SHP77 treated with DMSO at 0.1 percent for 48 hours (cell line): ENCODE results near the gene ATP5ME.
A peak's percentile ranks its signal among the peaks of the same experiment; 100 is the strongest.
"Not testable (repeated sequence)": the region's sequence is repeated elsewhere in the genome, so short reads cannot be mapped to it uniquely, and the experiment has no call there.

Experiments used
- DNase-seq: peaks from one replicate; lab custom pipeline; 2025; lab: John Stamatoyannopoulos, UW

The ATP5ME gene, protein sequence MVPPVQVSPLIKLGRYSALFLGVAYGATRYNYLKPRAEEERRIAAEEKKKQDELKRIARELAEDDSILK

DNA sequence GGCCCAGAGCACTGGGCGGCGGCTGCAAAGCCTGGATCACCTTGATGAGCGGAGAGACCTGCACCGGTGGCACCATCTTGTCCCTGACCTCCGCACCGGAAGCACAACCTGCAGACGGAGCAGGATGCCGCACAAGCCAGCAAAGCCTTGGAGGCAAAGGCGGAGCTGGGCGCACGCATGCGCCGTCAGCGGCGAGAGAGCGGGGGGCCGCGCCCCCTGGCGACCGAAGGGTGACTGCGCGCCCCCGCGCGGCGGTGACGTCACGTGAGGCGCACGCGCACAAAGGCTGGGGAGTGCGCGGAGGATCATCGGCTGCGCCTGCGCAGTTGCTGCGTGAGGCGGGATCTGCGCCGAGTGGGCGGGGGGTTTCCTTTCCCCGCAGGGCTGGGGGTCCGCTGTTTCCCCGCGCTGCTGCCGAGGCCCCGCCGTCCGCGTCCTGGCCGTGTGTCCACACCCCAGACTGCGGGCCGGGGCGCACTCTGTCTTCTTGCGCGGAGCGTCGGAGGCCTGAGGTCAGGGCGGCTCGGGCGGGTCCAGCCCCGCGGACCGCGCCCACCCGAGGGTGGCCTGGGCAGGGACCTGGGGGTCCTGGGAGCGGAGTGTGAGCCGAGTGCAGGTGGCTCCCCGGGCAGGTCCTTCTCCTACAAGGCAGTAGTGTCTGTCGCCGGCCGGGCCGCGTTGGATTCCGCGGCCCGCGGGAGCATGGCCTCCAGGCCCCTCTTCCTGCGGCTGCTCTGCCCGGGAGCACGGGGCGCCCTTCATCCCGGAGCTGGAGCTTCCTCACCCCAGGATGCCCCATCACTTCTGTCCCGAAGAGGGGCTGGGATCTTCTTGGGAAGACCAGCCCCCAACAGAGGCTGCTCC is at the start of gene ATP5ME, which contains the start of gene MYL5:
TSS of gene ATP5ME (minus strand) at position 105 of the 864 bp plus-strand sequence. CDS start at position 76, 29 bp downstream.
TSS of gene MYL5 (plus strand) at position 371 of the 864 bp plus-strand sequence. CDS start 3,485 bp downstream, outside the sequence.
- DNase-seq: peak; percentile 55

DNA sequence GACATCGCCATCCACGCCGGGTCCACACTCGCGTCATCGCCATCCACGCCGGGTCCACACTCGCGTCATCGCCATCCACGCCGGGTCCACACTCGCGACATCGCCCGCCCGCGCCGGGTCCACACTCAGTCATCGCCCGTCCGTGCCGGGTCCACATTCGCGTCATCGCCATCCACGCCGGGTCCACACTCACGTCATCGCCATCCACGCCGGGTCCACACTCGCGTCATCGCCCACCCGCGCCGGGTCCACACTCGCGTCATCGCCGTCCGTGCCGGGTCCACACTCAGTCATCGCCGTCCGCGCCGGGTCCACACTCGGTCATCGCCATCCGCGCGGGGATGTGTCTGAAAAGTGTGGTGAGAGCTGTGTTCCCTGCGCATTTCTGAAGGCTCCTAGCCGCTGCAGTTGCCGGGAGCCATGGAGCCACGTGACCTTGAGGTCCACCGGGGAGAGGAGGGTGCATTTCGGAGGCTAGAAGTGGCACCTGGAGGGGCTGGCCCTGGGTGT is 48.8 kb upstream of the ATP5ME start:
- DNase-seq: no peak

GRCh38 chr4:722169-722725 is 48.2 kb upstream of the ATP5ME start:
- no peak for DNase-seq

- DNase-seq: no peak
These were observed 47.4 kb upstream of the ATP5ME start for GRCh38 chr4:721261-722168.

GRCh38 chr4:720111-720860 is 46.2 kb upstream of the ATP5ME start:
- no peak for DNase-seq

DNA sequence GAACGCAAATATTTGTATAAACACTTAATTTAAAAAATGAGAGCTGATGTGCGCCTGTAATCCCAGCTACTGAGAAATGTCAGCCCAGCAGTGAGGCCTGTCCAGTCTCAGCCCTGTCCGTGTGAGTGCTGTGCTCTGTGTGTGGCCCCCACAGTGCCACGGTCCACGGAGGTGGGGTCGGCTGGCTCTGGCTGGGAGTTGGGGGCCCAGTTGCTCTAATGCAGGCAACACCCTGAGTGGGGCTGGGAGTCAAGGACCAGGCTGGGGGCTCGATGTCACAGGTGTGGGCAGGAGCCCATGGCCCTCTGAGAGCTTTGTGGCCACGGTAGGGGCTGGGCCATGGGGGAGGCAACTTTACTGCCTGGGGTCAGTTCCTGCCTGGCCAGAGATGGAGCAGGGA is 44.4 kb upstream of the ATP5ME start:
- DNase-seq: no peak

- no peak for DNase-seq
These were observed 43.7 kb upstream of the ATP5ME start for GRCh38 chr4:717601-718320.

GRCh38 chr4:714087-714486 is 40.0 kb upstream of the ATP5ME start:
- no peak for DNase-seq

- DNase-seq: no peak
These were observed 39.0 kb upstream of the ATP5ME start for GRCh38 chr4:712916-713632.

DNA sequence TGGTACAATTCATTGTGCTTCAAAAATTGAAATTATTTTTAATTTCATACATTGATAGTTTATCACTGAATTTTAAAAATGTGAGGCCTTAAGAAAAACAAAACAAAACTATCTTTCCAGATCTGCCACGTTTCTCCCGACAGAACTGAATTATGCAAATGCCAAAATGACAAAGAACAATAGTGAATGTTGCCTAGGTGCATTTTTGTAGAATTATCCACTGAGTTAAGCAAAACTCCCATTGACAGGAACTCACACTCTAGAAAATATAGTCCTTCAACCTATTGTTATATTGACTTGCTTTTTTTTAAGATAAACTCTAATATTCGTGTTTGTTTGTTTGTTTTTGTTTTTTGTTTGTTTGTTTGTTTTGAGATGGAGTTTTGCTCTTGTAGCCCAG is 38.0 kb upstream of the ATP5ME start:
- DNase-seq: no peak

- no peak for DNase-seq
These were observed 36.8 kb upstream of the ATP5ME start for GRCh38 chr4:710916-711315.

- DNase-seq: no peak
These were observed 36.0 kb upstream of the ATP5ME start for GRCh38 chr4:710116-710515.

- DNase-seq: no peak
These were observed 35.3 kb upstream of the ATP5ME start for GRCh38 chr4:709348-709747.

DNA sequence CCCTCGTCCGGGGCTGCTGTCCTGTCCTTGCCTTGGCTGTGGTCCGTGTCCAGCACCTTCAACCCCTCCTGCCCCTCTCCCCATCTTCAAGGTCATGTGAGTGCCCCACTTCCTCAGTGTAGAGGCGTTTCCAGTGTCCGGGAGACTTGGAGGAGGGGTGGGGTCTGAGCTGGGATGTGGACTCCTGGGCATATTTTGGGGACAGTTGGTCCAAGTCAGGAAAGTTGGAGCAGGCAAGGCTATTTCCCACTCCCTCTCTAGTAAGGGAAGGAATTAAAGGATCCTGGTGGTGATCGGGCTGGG is 34.5 kb upstream of the ATP5ME start:
- no peak for DNase-seq

DNA sequence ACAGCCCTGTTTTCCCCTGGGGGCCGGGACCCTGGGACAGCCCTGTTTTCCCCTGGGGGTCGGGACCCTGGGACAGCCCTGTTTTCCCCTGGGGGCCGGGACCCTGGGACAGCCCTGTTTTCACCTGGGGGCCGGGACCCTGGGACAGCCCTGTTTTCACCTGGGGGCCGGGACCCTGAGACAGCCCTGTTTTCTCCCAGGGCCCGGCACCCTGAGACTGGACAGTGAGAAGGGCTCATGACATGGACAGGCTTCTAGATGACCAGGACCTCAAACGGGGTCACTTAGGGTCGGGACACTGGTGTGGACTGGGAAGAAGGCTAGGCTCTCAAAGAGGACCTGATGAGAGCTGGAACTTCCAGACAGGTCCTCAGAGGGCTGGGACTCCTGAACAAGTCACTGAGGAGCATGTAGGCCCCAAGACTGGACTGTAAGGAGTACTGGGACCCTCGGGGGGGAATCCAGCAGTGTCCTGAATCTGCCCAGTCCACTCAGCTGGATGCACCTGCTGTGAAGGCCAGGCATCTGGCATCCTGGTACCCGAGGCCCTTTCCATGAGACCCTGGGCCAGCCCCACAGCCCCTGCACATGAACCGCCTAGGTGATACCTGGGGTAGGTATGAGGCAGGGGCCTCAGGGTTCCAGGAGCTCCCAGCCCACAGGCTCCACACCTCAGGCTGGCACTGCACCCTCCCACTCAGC is 34.0 kb upstream of the ATP5ME start:
- no peak for DNase-seq

DNA sequence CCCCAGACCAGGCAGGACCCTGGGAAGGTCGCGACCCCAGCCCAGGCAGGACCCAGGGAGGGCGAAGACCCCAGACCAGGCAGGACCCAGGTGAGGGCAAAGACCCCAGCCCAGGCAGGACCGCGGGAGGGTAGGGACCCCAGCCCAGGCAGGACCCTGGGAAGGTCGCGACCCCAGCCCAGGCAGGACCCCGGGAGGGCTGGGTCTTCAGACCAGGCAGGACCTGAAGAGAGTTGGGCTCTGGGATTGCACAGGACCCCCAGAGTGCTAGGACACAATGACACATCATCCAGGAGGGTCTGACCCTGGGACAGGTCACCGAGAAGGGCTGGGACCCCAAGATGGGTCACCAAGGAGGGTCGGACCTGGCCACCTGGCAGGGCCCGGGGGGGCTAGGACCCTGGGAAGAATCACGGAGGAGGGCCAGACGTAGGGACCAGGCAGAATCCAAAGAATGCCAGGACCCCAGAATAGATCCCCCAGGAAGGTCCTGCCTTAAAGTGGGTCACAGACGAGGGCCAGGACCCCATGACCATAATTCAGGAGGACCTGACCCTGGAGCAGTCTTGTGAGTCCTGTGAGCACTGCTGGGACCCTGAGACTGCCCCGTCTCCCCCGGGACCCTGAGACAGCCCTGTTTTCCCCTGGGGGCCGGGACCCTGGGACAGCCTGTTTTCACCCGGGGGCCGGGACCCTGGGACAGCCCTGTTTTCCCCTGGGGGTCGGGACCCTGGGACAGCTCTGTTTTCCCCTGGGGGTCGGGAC is 32.9 kb upstream of the ATP5ME start:
- DNase-seq: no peak

- not testable (repeated sequence) for DNase-seq
These were observed 32.1 kb upstream of the ATP5ME start for GRCh38 chr4:706083-706633.

DNA sequence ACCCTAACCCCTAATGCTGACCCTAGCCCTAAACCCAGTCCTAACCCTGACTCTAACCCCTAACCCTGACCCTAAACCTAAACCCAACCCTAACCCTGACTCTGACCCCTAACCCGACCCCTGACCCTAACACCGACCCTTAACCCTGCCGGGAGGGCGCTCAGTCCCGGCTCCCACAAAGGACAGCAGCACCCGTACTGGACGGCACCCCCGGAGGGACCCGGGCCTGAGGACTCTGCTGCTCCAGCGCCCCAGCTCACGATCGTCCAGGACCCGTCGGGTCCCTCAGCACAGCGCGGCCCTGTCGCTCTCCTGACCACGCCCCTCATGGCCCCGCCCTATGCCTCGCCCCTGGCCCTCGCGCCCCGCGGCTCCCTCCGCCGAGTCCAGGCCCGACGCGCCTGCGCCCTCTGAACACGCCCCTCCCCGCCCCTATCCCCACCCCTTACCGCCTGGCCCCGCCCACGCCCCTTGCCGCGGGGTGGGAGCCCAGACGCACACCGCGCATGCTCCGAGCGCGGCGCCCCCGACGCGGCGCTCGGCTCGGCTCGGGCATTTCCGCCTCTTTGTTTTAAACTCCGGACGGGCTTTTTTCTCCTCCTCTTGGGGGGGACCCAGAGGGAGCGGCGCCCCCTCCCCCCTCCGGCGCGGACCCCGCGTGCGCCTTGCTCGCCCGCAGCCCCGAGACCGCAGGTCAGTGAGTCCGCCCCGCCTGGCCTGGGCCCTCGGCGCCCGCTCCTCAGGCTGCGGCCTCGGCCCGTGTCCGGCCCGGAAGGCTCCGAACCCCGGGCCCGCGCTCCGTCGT is 31.4 kb upstream of the ATP5ME start, which contains the start of gene PCGF3:
TSS of gene PCGF3 (plus strand) at position 555 of the 805 bp plus-strand sequence. CDS start 27,849 bp downstream, outside the sequence.
- peak; percentile 32 for DNase-seq
